Neural crest cell (in vitro differentiated cells): ENCODE measurements around the gene WIZ. TPM values are rescaled to one million over a fixed set of nuclear protein-coding genes. Genes with fewer than 3 reads are reported as not detected.

Experiments
- DNase-seq: peaks from one replicate; pipeline ENCODE4 v3.0.0; 2021; ENCODE audit warnings: low read depth, mixed read lengths, low spot score
- H3K27ac Mint-ChIP-seq: one replicate; pipeline ENCODE4 v1.8.0; 2021; ENCODE audit warnings: mild to moderate bottlenecking, mixed read lengths; ENCODE audit not compliant: unreplicated experiment
- H3K27me3 Mint-ChIP-seq: 2 replicates; pipeline ENCODE4 v1.8.0; 2021; ENCODE audit warnings: low read depth, mild to moderate bottlenecking, mixed read lengths
- H3K36me3 Mint-ChIP-seq: 2 replicates; pipeline ENCODE4 v1.8.0; 2021; ENCODE audit warnings: low read depth, mild to moderate bottlenecking, mixed read lengths
- H3K4me1 Mint-ChIP-seq: 2 replicates; pipeline ENCODE4 v1.8.0; 2021; ENCODE audit warnings: mixed read lengths
- H3K4me3 Mint-ChIP-seq: one replicate; pipeline ENCODE4 v1.8.0; 2021; ENCODE audit warnings: mild to moderate bottlenecking, mixed read lengths
- H3K9me3 Mint-ChIP-seq: 2 replicates; pipeline ENCODE4 v1.8.0; 2021; ENCODE audit warnings: mixed read lengths
- microRNA-seq: library from miRNA; unstranded; fragments of <30 nt; microRNA quantifications from one replicate; pipeline ENCODE4, GENCODE V29; 2020
- total RNA-seq: library from RNA; stranded (reverse); gene quantifications from 2 replicates; pipeline ENCODE4 v1.2.1, GENCODE V29; 2021
- TF ChIP-seq, protein P1 (sequence below): fragments of 200-600 bp; sonication (generic); conservative IDR thresholded peaks from 2 replicates; pipeline ENCODE4 v1.5.0; 2021; ENCODE audit warnings: antibody characterized with exemption, mild to moderate bottlenecking

The WIZ gene
- total RNA-seq, 1 donor from 2014 or later, result 77.1 TPM

DNA sequence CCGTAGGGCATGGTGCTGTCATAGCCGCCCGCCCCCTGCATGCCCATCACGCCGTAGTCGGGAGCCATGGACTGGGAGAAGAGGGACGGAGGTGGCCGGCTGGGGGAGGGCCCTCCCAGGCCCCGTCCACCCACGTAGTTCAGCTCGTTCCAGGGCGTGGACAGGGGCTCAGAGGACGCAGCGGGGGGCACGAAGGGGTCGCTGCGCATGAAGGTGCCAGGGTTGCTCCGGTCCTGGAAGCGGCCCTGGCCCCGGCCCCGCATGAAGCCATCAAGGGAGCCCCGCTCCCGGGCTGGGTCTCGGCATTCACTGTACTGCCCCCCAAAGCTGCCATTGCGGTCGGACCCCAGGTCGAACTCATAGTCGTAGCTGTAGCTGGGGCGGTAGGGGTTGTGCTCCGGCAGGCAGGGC is 76.9 kb downstream of the WIZ start:
- no peak overlapping the region for H3K4me3 Mint-ChIP-seq
- TF ChIP-seq, protein P1, sequence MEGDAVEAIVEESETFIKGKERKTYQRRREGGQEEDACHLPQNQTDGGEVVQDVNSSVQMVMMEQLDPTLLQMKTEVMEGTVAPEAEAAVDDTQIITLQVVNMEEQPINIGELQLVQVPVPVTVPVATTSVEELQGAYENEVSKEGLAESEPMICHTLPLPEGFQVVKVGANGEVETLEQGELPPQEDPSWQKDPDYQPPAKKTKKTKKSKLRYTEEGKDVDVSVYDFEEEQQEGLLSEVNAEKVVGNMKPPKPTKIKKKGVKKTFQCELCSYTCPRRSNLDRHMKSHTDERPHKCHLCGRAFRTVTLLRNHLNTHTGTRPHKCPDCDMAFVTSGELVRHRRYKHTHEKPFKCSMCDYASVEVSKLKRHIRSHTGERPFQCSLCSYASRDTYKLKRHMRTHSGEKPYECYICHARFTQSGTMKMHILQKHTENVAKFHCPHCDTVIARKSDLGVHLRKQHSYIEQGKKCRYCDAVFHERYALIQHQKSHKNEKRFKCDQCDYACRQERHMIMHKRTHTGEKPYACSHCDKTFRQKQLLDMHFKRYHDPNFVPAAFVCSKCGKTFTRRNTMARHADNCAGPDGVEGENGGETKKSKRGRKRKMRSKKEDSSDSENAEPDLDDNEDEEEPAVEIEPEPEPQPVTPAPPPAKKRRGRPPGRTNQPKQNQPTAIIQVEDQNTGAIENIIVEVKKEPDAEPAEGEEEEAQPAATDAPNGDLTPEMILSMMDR, result no peak
- H3K4me1 Mint-ChIP-seq, result peaks cover 12% of the 10 kb centered on the region
- H3K27ac Mint-ChIP-seq, result no peak overlapping the region
- no peaks in the 10 kb centered on the region for H3K27me3 Mint-ChIP-seq
- no peaks in the 10 kb centered on the region for H3K9me3 Mint-ChIP-seq
- peaks cover 2% of the 10 kb centered on the region for H3K36me3 Mint-ChIP-seq
- no peak for DNase-seq

DNA sequence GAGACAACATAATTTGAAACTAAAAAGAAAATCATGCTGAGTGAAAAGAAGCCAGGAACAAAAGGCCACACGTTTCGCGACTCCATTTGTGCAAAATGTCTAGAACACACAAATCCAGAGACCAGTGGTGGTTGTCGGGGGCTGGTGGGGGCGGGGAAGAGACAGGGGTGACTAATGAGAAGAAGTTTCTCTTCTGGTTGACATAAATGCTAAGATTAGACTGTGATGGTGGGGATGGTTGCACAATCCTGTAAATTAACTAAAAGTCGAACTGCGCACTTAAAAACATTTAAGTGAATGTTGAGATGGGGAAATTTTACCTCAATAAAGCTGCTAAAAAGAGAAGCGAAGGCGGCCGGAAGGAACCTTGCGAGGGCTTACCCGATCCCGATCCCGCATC is 77.3 kb downstream of the WIZ start:
- Mint-ChIP-seq H3K27me3 (no peaks in the 10 kb centered on the region), H3K4me1 (peaks cover 8% of the 10 kb centered on the region), H3K9me3 (no peaks in the 10 kb centered on the region), H3K4me3 (no peak overlapping the region), H3K27ac (no peak overlapping the region), H3K36me3 (peaks cover 2% of the 10 kb centered on the region)
- DNase-seq, result no peak
- TF ChIP-seq, protein P1, result no peak

GRCh38 chr19:15371786-15372380 is 77.9 kb downstream of the WIZ start:
- peaks cover 2% of the 10 kb centered on the region for H3K36me3 Mint-ChIP-seq
- H3K27ac Mint-ChIP-seq, result no peak overlapping the region
- peaks cover 4% of the 10 kb centered on the region for H3K4me1 Mint-ChIP-seq
- TF ChIP-seq, protein P1, result no peak
- no peaks in the 10 kb centered on the region for H3K27me3 Mint-ChIP-seq
- H3K9me3 Mint-ChIP-seq, result no peaks in the 10 kb centered on the region
- no peak for DNase-seq
- no peak overlapping the region for H3K4me3 Mint-ChIP-seq

DNA sequence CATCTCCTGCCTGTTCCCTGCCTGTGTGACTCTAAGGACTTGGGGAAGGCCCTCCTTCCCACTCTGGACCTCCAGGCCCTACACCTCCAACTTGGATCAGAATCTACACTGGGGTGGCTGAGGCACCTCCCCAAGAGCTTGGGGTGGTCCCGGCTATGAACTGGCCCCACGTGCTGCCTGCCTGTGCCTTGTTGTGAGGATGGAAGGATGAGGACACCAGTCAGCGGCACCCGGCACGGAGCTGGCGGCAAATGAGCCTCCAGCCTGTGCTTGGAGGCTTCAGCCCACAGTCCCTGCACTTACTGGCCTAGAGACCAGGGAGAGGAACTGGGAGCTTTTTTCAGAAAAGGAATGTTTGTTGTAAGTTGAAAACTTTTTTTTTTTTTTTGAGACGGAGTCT is 78.6 kb downstream of the WIZ start:
- Mint-ChIP-seq H3K9me3 (no peaks in the 10 kb centered on the region), H3K4me3 (no peak overlapping the region), H3K4me1 (no peaks in the 10 kb centered on the region), H3K27me3 (no peaks in the 10 kb centered on the region), H3K27ac (no peak overlapping the region), H3K36me3 (peaks cover 2% of the 10 kb centered on the region)
- no peak for DNase-seq
- TF ChIP-seq, protein P1, result no peak

Small RNA genes within 50 kb of the gene (microRNA-seq; reads per million reads assigned to microRNA genes)
- gene MIR1470, result not detected

Other genes with a start within 250 kb of the WIZ start
- gene NOTCH3, start 249.0 kb downstream of the WIZ start, total RNA-seq, result 125 and 127 TPM in 2 replicates
- 1.0 and 1.1 TPM in 2 replicates for gene EPHX3, start 217.5 kb downstream of the WIZ start, total RNA-seq
- gene BRD4, start 117.4 kb downstream of the WIZ start, total RNA-seq, result 152 and 158 TPM in 2 replicates
- 41.3 and 43.1 TPM in 2 replicates for gene AKAP8, start 70.2 kb downstream of the WIZ start, total RNA-seq
- gene AKAP8L, start 31.0 kb downstream of the WIZ start, total RNA-seq, result 154 and 163 TPM in 2 replicates
- gene RASAL3, start 14.6 kb upstream of the WIZ start, total RNA-seq, result not detected in 2 replicates
- gene PGLYRP2, start 29.5 kb upstream of the WIZ start, total RNA-seq, result not detected in 2 replicates
- not detected in 2 replicates for gene CYP4F22, start 58.6 kb upstream of the WIZ start, total RNA-seq
- not detected in 2 replicates for gene CYP4F8, start 165.3 kb upstream of the WIZ start, total RNA-seq
- not detected in 2 replicates for gene CYP4F3, start 190.9 kb upstream of the WIZ start, total RNA-seq
- not detected in 2 replicates for gene CYP4F12, start 223.1 kb upstream of the WIZ start, total RNA-seq